Activated CD4-positive, alpha-beta T cell treated with anti-CD3 and anti-CD28 coated beads, Interleukin-2, amount 10 ng/mL, durations not matched to agents 7 days and 5 days (primary cell): ENCODE results near the gene VWA3B. TPM values are rescaled to one million over a fixed set of nuclear protein-coding genes. Genes with fewer than 3 reads are reported as not detected.
A peak's percentile ranks its signal among the peaks of the same experiment; 100 is the strongest.
"Not testable (repeated sequence)": the region's sequence is repeated elsewhere in the genome, so short reads cannot be mapped to it uniquely, and the experiment has no call there.

ENCODE experiments used
- CTCF ChIA-PET: fragments of 350-600 bp; sonication (Branson Sonifier 250); formaldehyde crosslinking; loops from one replicate; lab custom pipeline; 2021; ENCODE audit warnings: antibody characterized with exemption; lab: Charles Lee
- POLR2A ChIA-PET: fragments of 350-600 bp; sonication (Branson Sonifier 250); formaldehyde crosslinking; loops from one replicate; lab custom pipeline; 2021; ENCODE audit warnings: antibody characterized with exemption; lab: Charles Lee
- DNase-seq: peaks from one replicate; pipeline ENCODE4 v3.0.0-alpha.2; 2020
- H3K27ac Mint-ChIP-seq: one replicate; pipeline ENCODE4 v1.8.0; 2021; ENCODE audit warnings: mild to moderate bottlenecking, moderate library complexity, mixed read lengths
- H3K27me3 Mint-ChIP-seq: one replicate; pipeline ENCODE4 v1.8.0; 2021; ENCODE audit warnings: mixed read lengths
- H3K36me3 Mint-ChIP-seq: one replicate; pipeline ENCODE4 v1.8.0; 2021; ENCODE audit warnings: low read depth, mixed read lengths
- H3K4me1 Mint-ChIP-seq: one replicate; pipeline ENCODE4 v1.8.0; 2021; ENCODE audit warnings: mixed read lengths
- H3K4me3 Mint-ChIP-seq: one replicate; pipeline ENCODE4 v1.8.0; 2021; ENCODE audit warnings: mild to moderate bottlenecking, moderate library complexity, mixed read lengths
- H3K9me3 Mint-ChIP-seq: one replicate; pipeline ENCODE4 v1.8.0; 2021; ENCODE audit warnings: mixed read lengths
- total RNA-seq, 2 experiments: library from RNA; stranded (reverse); gene quantifications; one replicate each; pipeline ENCODE4 v1.2.3, GENCODE V29; 2021

VWA3B gene
- total RNA-seq, 2 experiments from 2014 or later = not detected

DNA sequence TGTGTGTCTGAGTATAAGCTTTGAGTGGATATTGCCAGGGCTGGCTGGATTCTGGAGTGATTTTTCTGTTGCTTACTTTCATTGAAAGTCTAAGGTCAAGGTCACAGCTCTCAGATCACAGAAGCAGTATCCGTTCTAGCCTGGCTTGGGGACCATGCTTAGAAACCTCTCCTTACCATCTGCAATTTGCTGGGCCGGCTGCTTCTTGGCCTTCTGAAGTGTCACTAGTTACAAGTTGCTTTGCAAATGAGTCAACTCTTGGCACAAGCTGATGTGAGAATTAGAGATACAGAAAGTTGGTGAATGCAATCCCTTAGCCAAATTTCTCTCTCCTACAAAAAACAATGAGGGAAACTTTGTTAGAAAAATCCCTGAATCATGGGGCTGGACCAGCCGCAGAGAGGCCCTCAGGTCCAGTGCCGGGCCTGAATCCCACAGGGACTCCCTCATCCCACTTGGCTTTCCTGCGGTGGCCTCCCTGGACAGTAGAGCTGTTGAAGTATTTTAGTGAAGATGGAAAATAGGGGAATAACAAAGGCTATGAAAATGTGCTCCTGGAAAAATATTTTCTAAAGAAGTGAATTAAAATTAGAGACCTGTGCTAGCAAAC lies 166.6 kb downstream of the VWA3B start:
- Mint-ChIP-seq H3K4me1 (no peaks in the 10 kb centered on the region), H3K27me3 (peaks cover 20% of the 10 kb centered on the region), H3K9me3 (peaks cover 3% of the 10 kb centered on the region), H3K27ac (no peak overlapping the region), H3K4me3 (no peak overlapping the region), H3K36me3 (no peaks in the 10 kb centered on the region)
- ChIA-PET CTCF (interaction anchor here (1.0 kb wide), 1 partner anchor 42 kb away, joined by 3 read pairs; no protein-coding TSS in a partner anchor), POLR2A (no interaction called here)
- no peak for DNase-seq

DNA sequence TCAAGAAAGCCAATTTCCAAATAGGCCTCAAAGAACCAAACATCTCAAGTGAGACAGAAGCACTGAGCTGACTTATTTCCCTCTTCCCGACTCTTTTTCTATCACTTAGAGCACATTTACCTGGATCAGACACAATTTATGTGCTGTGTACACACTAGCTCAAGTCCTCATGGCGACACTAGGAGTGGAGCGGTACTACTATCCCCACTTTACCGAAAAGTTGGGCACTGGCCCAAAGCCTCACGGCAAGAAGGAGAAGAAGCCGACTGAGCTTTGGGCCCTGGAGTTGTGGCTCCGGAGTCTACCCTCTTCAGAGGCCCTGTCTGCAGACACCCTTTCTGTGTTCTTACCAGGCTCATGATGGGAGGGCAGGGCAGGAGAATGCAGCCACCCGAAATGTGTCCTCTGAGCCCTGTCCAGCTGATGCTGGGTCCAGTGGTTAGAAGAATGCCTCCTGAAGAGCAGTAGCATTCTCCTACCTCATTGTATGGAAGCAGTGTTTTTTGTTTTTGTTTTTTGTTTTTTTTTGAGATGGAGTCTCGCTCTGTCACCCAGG lies 167.6 kb downstream of the VWA3B start:
- H3K4me1 Mint-ChIP-seq = no peaks in the 10 kb centered on the region
- H3K4me3 Mint-ChIP-seq = no peak overlapping the region
- no peak overlapping the region for H3K27ac Mint-ChIP-seq
- ChIA-PET POLR2A (no interaction called here), CTCF (interaction anchor here (0.5 to 1.0 kb wide), 2 partner anchors 43 to 1738 kb away, joined by 3 read pairs; no protein-coding TSS in a partner anchor)
- peaks cover 22% of the 10 kb centered on the region for H3K27me3 Mint-ChIP-seq
- DNase-seq = no peak
- H3K36me3 Mint-ChIP-seq = no peaks in the 10 kb centered on the region
- no peaks in the 10 kb centered on the region for H3K9me3 Mint-ChIP-seq

DNA sequence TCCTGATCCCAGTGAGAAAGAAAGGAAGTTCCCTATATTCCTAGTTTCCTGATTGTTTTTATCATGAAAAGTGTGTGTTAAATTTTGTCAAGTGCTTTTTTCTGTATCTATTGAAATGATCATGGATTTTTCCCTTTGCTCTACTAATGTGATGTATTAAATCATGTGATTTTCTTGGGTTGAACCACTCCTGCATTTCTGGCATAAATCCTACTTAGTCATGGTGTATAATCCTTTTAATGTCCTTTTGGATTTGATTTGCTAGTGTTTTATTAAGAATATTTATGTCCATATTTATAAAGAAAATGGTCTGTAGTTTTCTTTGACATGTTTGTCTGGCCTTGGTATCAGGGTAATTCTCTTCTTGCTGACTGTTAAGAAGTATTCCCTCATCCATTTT lies 171.9 kb downstream of the VWA3B start:
- Mint-ChIP-seq H3K27me3 (peaks cover 50% of the 10 kb centered on the region), H3K4me1 (no peaks in the 10 kb centered on the region), H3K36me3 (peaks cover 4% of the 10 kb centered on the region), H3K9me3 (peaks cover 21% of the 10 kb centered on the region), H3K4me3 (no peak overlapping the region), H3K27ac (no peak overlapping the region)
- POLR2A ChIA-PET = no interaction called here
- CTCF ChIA-PET = no interaction called here
- DNase-seq = no peak

DNA sequence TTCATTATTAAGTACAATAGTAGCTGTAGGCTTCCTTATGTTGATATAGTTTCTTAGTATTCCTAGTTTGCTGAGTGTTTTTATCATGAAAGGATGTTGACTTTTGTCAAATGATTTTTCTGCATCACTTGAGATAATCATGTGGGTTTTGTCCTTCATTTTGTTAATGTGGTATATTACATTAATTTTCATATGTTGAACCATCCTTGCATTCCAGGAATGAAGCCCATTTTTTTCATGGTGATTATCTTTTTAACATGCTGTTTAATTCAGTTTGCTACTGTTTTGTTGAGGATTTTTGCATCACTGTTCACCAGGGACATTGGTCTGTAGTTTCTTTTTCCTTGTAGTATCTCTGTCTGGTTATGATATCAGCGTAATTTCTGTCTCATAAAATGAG lies 176.4 kb downstream of the VWA3B start:
- Mint-ChIP-seq H3K36me3 (peaks cover 4% of the 10 kb centered on the region), H3K4me1 (no peaks in the 10 kb centered on the region), H3K27ac (no peak overlapping the region), H3K27me3 (peaks cover 50% of the 10 kb centered on the region), H3K9me3 (peaks cover 27% of the 10 kb centered on the region), H3K4me3 (no peak overlapping the region)
- ChIA-PET CTCF (no interaction called here), POLR2A (no interaction called here)
- DNase-seq = no peak

DNA sequence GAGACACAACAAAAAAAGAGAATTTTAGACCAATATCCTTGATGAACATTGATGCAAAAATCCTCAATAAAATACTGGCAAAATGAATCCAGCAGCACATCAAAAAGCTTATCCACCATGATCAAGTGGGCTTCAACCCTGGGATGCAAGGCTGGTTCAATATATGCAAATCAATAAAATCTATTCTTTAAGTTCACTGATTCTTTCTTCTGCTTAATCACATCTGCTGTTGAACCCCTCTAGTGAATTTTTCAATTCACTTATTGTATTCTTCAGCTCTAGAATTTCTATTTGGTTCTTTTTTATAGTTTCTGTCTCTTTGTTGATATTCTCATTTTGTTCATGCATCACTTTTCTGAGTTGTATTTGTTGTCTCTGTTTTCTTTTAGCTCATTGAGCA lies 181.3 kb downstream of the VWA3B start:
- Mint-ChIP-seq H3K9me3 (peaks cover 14% of the 10 kb centered on the region), H3K27me3 (peaks cover 27% of the 10 kb centered on the region)
- H3K4me1 Mint-ChIP-seq, H3K27ac Mint-ChIP-seq, H3K36me3 Mint-ChIP-seq, DNase-seq, H3K4me3 Mint-ChIP-seq, POLR2A ChIA-PET: not testable (repeated sequence)
- CTCF ChIA-PET = interaction anchor here (1.2 to 1.4 kb wide), 3 partner anchors 461 to 678 kb away, joined by 3 read pairs; no protein-coding TSS in a partner anchor

DNA sequence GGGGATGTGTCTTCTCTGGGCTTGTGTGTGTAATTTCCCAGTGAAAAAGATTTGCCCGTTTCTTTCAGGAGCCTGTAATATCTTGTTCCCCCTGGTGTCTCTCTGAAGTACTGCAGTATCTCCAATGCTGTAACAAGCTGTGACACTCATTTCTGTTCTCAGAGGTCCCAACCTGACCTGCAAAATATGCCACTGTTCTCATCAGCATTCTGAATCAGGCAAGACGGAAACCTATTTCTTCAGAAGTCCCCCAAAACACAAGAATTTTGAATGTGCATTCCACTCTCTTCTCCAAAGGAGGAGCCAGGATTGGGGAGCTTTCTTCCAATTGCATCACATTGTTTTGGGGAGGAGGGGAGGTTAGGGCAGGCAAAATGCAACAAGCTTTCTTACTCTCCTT lies 182.3 kb downstream of the VWA3B start:
- Mint-ChIP-seq H3K27me3 (peaks cover 25% of the 10 kb centered on the region), H3K27ac (no peak overlapping the region), H3K4me3 (no peak overlapping the region), H3K4me1 (no peaks in the 10 kb centered on the region), H3K9me3 (peaks cover 4% of the 10 kb centered on the region), H3K36me3 (no peaks in the 10 kb centered on the region)
- peak; percentile 44 for DNase-seq
- ChIA-PET POLR2A (no interaction called here), CTCF (interaction anchor here (1.0 to 1.4 kb wide), 6 partner anchors 10 to 679 kb away, joined by 3 read pairs; no protein-coding TSS in a partner anchor)

DNA sequence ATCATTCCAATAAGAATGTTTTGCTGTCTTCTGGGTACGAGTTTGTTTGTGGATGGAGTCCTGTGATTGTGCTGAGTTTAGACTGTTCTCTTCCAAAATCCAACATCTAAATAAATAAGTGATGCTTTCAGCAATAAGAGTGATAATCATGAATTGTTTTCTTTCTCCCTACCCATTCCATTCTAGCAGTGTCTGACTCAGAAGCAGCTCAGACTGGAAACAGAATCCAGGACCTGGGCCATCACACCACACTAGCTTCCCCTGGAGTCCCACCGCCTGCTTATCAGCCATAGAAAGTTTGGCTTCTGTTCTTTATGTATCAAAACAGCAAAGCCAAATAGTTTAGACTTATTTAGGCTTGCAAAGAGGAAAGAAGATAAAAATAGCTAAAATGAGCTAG lies 182.9 kb downstream of the VWA3B start:
- Mint-ChIP-seq H3K9me3 (peaks cover 4% of the 10 kb centered on the region), H3K27me3 (peaks cover 22% of the 10 kb centered on the region), H3K4me1 (no peaks in the 10 kb centered on the region), H3K27ac (no peak overlapping the region), H3K36me3 (no peaks in the 10 kb centered on the region), H3K4me3 (no peak overlapping the region)
- POLR2A ChIA-PET = no interaction called here
- CTCF ChIA-PET = interaction anchor here (1.0 to 1.4 kb wide), 4 partner anchors 10 to 677 kb away, joined by 3 read pairs; no protein-coding TSS in a partner anchor
- DNase-seq = no peak

DNA sequence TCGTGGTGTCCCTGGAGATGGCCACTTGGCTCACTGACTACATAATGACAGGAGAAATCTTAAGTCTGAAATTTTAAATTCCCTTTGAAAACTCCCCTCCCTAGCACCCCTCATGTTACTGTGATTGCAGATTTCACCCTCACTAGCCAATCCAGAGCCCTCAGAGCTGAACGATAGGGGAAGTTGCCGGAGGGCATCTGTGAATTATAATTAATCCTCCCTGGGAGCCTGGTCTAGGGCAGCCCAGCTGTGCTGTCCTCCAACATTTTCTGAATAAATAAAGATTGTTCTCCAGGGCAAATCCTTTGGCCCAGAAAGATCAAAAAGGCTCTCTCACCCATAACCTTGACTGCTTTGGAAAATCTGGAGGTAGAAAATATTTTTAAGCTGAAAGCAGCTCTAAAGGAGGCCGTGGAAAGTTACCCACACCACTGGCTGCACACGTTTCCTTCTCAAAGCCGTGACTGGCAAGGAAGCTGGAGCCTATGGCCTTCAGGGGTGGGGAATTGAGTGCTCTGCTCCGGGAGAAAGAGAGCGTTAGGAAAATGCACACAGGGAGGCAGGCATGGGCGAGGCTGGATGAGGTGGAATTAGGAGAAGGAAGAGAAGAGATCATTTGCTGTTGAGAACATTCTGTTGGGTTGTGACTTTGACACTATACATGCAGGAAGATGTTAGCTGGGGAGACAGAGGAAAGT lies 190.3 kb downstream of the VWA3B start:
- no peaks in the 10 kb centered on the region for H3K9me3 Mint-ChIP-seq
- H3K36me3 Mint-ChIP-seq = no peaks in the 10 kb centered on the region
- CTCF ChIA-PET = interaction anchor here (0.6 kb wide), 1 partner anchor 22 kb away, joined by 3 read pairs; no protein-coding TSS in a partner anchor
- DNase-seq = no peak
- H3K27ac Mint-ChIP-seq = no peak overlapping the region
- no peaks in the 10 kb centered on the region for H3K4me1 Mint-ChIP-seq
- H3K4me3 Mint-ChIP-seq = no peak overlapping the region
- peaks cover 30% of the 10 kb centered on the region for H3K27me3 Mint-ChIP-seq
- POLR2A ChIA-PET = no interaction called here

DNA sequence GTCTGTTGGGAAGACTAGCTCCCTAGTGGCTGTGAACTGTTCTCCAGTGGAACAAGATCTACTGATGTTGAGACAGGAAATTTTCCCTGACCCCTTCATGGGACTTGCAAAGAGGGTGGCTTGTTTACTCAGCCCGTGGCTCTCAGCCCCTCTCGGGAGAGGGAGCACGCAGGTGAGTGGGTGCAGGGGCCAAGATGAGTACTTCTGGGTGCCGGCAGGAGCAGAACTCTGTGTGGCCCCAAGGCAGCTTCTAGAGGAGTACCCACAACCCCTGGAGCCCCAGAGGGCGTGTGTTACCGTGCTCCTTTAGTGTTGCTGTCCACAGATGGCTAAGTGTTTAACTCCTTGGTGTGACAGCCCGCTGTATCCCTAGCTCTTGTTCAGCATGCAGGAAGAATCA lies 191.1 kb downstream of the VWA3B start:
- Mint-ChIP-seq H3K4me3 (no peak overlapping the region), H3K27ac (no peak overlapping the region), H3K27me3 (peaks cover 26% of the 10 kb centered on the region), H3K4me1 (no peaks in the 10 kb centered on the region), H3K9me3 (no peaks in the 10 kb centered on the region), H3K36me3 (no peaks in the 10 kb centered on the region)
- CTCF ChIA-PET = no interaction called here
- DNase-seq = no peak
- POLR2A ChIA-PET = no interaction called here

DNA sequence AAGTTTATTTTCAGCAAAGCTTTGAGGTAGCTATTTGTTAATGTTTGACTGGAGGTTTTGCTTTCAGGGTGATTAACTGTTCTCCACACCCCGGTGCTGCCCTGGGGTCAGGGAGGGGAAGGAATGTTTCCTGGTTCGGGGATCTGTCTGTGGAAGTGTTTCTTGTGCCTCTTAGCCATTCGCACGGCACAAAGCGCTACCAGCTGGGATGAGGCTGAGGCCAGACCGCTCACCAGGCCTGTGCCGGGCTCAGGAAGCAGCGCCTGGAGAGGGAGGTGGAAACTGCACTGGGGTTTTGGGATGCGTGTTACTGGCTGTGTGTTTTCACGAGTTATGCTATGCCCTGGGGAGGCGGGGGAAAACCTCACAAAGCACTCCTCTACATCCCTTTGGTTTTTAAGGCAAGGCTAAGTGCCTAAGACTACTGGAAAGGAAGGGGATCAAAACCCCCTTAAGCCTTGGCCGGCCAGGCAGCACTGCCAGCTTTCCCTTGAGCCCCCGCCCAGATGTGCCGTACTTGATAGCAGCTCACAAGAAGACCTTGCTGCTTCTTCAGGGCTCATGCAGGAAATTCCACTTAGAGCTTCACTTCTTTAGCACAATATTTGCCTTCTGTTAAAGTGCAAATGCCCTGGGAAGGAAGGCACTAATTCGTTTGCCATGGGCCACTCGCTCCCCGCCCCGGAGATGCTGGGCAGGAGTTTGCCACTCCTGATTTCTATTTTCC lies 193.6 kb downstream of the VWA3B start:
- H3K36me3 Mint-ChIP-seq = no peaks in the 10 kb centered on the region
- no peak for DNase-seq
- H3K4me1 Mint-ChIP-seq = no peaks in the 10 kb centered on the region
- no peaks in the 10 kb centered on the region for H3K9me3 Mint-ChIP-seq
- H3K27ac Mint-ChIP-seq = no peak overlapping the region
- CTCF ChIA-PET = no interaction called here
- POLR2A ChIA-PET = no interaction called here
- H3K27me3 Mint-ChIP-seq = peaks cover 26% of the 10 kb centered on the region
- no peak overlapping the region for H3K4me3 Mint-ChIP-seq

DNA sequence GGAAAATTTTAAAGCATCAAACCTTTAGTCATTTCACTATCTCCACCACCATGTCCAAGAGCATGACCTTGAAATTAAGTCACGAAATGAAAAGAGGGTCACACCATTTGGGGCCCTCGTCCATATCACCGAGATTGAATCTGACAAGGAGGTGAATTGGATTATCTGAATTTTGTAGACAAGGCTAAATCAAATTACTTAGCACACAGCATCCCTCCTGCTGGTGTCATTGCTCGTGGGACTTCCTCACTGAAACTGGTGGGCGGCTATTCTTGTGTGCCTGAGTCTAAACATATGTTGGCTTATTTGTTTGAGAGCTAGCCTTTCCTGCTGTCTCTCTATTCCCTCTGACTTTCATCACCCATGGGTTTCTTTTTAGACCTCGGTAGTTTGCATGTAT lies 194.6 kb downstream of the VWA3B start:
- H3K27me3 Mint-ChIP-seq = peaks cover 31% of the 10 kb centered on the region

DNA sequence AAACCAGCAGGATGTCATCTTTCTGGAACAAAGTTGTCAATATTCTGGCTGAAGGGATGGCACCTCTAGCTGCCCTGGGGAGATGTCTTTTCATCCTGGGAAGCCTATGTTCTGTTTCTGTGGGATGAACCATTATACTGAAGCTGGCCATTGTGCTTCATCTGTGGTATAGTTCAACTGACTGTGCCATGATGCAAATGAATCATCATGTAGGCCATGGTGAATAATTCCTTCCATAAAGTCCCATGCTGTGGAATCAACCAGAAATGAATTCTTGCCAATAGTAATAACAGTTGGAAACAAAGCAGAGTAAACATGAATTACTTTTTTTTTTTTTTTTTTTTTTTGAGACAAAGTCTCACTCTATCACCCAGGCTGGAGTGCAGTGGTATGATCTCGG lies 195.1 kb downstream of the VWA3B start:
- Mint-ChIP-seq H3K4me1 (no peaks in the 10 kb centered on the region), H3K27me3 (peaks cover 36% of the 10 kb centered on the region)
- POLR2A ChIA-PET = no interaction called here

More for the DNA sequence above, 194.6 kb downstream of the VWA3B start:
- ChIA-PET POLR2A (no interaction called here), CTCF (no interaction called here)
- Mint-ChIP-seq H3K27ac (no peak overlapping the region), H3K4me1 (no peaks in the 10 kb centered on the region), H3K36me3 (no peaks in the 10 kb centered on the region), H3K4me3 (no peak overlapping the region), H3K9me3 (peaks cover 1% of the 10 kb centered on the region)
- no peak for DNase-seq

DNA sequence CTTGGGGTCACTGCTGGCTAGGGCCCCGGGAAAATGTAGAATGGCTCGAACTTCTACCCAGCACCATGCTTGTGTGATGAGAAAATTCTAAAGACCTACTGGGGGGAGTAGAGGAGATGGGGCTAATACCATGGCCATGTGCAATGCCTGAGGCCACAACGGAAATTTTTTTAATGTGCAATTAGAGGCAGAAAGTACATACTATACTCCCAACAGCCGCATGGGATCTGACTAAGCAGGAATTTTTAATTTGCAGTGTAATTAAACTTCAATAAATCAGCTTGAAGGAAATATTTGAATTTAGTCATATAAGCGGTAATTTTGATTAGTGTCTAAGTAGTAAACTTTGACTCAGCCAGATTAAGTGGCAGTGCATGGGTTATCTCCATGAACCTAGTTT lies 206.1 kb downstream of the VWA3B start:
- H3K27ac Mint-ChIP-seq = no peak overlapping the region
- no peaks in the 10 kb centered on the region for H3K4me1 Mint-ChIP-seq
- DNase-seq = no peak
- H3K4me3 Mint-ChIP-seq = no peak overlapping the region
- ChIA-PET CTCF (no interaction called here), POLR2A (no interaction called here)
- peaks cover 17% of the 10 kb centered on the region for H3K9me3 Mint-ChIP-seq
- peaks cover 15% of the 10 kb centered on the region for H3K27me3 Mint-ChIP-seq
- no peaks in the 10 kb centered on the region for H3K36me3 Mint-ChIP-seq

More for the DNA sequence above, 195.1 kb downstream of the VWA3B start:
- H3K9me3 Mint-ChIP-seq = peaks cover 1% of the 10 kb centered on the region
- H3K36me3 Mint-ChIP-seq = no peaks in the 10 kb centered on the region
- H3K27ac Mint-ChIP-seq = no peak overlapping the region
- no peak for DNase-seq
- no peak overlapping the region for H3K4me3 Mint-ChIP-seq
- CTCF ChIA-PET = no interaction called here
